ENCODE results near the gene ZNF775.

ZNF775 gene

GRCh38 chr7:150442811-150443210 lies 63.7 kb downstream of the ZNF775 start:
- no peak for DNase-seq (ENCODE audit: low read depth)
- no peak for TF ChIP-seq CTCF (IDR thresholded peaks at IDR 0.05; ENCODE audit: low read length, missing control alignments)
- no peak overlapping the region for H3K4me3 ChIP-seq (replicated peaks; ENCODE audit: low read depth, low read length)

- no peak for DNase-seq (ENCODE audit: low read depth)
- no peak for TF ChIP-seq CTCF (IDR thresholded peaks at IDR 0.05; ENCODE audit: low read length, missing control alignments)
- H3K4me3 ChIP-seq (replicated peaks; ENCODE audit: low read depth, low read length): no peak overlapping the region
Measured at GRCh38 chr7:150443793-150444540, 64.8 kb downstream of the ZNF775 start.

DNA sequence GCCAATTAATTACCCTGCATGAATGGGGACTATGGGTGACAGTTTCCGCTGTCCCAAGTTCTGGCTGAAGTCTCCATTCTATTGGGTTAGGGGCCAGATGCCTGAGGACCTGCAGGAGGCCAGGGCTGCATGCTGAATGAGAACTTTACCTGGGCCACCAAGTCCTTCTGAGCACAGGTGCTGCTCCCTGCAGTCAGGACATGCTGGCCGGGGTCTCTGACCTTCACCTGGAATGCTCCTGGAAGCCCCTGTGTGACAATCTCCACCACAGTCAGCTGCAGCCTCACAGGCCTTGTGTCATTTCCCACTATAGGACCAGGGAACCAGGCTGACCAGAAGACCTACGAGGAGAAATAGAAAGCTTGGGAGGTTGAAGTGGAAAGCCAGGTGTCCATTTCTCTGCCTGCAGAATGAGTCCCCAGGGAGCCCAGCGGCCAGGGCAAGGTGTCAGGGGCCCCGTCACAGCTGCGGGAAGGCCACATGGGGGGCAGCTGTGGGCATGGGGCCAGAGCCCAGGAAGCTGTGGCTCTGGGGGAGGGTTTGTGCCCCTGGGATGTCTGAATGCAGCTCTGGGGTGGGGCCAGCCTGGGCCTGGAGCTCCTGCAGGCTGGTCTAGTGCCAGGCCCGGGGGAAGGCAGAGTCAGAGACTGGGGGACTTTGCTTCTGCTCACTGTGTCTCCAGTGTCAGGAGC lies 65.7 kb downstream of the ZNF775 start:
- no peak for TF ChIP-seq CTCF (IDR thresholded peaks at IDR 0.05; ENCODE audit: low read length, missing control alignments)
- H3K4me3 ChIP-seq (replicated peaks; ENCODE audit: low read depth, low read length): no peak overlapping the region
- no peak for DNase-seq (ENCODE audit: low read depth)

DNA sequence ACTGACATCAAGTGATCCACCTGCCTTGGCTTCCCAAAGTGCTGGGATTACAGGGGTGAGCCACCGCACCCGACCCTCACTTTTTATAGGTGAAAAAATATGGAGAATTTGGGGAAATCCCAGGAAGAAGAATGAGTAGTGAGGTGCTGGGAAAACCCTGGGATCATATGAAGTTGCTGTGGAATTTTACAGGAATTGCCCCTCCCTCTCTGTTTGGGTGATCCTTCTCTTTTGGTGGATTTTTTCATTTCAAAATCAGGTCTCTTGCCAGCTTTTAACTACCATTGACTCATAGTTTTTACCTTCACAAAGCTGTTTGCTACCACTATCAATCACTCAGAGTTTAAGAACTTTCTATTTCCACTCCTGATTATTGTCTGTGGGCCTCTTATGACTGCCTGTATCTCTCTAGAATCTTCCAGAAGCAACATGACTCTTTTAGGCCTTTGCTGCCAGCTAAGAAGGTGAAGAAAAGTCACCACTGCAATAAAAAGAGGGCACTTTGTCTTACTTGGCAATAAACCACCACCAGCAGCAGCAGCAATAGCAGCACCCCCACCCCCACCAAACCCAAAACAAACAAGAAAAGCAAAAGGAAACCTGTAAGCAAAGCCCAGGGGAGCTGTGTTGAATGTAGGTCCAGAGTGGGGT lies 67.3 kb downstream of the ZNF775 start:
- TF ChIP-seq CTCF (IDR thresholded peaks at IDR 0.05; ENCODE audit: low read length, missing control alignments): no peak
- DNase-seq (ENCODE audit: low read depth): no peak
- no peak overlapping the region for H3K4me3 ChIP-seq (replicated peaks; ENCODE audit: low read depth, low read length)
